Left ventricle myocardium inferior (tissue), 1 donor: ENCODE measurements around the gene PRODH2. TPM values are rescaled to one million over a fixed set of nuclear protein-coding genes. Genes with fewer than 3 reads are reported as not detected.

ENCODE experiments used
- DNase-seq: peaks from one replicate; pipeline ENCODE4 v3.0.0-alpha.2; 2020
- H3K27ac ChIP-seq: fragments of 200-600 bp; replicated peaks from 2 replicates; pipeline ENCODE4 v1.8.0; 2021
- H3K27me3 ChIP-seq: fragments of 200-600 bp; 2 replicates; pipeline ENCODE4 v1.8.0; 2021; ENCODE audit warnings: low read depth
- H3K36me3 ChIP-seq: fragments of 200-600 bp; 2 replicates; pipeline ENCODE4 v1.8.0; 2021
- H3K4me1 ChIP-seq: fragments of 200-600 bp; 2 replicates; pipeline ENCODE4 v1.8.0; 2021
- H3K4me3 ChIP-seq: fragments of 200-600 bp; 2 replicates; pipeline ENCODE4 v1.8.0; 2021; ENCODE audit warnings: mild to moderate bottlenecking, moderate library complexity
- H3K9me3 ChIP-seq: fragments of 200-600 bp; replicated peaks from 2 replicates; pipeline ENCODE4 v1.8.0; 2021
- CTCF ChIP-seq: fragments of 200-600 bp; IDR thresholded peaks from 2 replicates; pipeline ENCODE4 v1.8.0; 2021; ENCODE audit warnings: antibody characterized with exemption, mild to moderate bottlenecking, borderline replicate concordance
- intact Hi-C: fragments of 100-400 bp; cut with micrococcal nuclease; formaldehyde crosslinking; loops from one replicate; pipeline ENCODE4 v1.11.0; 2022
- total RNA-seq: library from RNA; stranded (reverse); fragmentation: NEBNext Ultra II Directional; extraction: Animal tissue kit (Norgen Biotek cat#: 25700); gene quantifications from one replicate; pipeline ENCODE4 v1.2.1, GENCODE V29; 2021
- donor health status: DM: no; HTN: yes; CAD: no; lungs with severe emphysema.

The PRODH2 gene
- total RNA-seq, 1 donor from 2014 or later: not detected

DNA sequence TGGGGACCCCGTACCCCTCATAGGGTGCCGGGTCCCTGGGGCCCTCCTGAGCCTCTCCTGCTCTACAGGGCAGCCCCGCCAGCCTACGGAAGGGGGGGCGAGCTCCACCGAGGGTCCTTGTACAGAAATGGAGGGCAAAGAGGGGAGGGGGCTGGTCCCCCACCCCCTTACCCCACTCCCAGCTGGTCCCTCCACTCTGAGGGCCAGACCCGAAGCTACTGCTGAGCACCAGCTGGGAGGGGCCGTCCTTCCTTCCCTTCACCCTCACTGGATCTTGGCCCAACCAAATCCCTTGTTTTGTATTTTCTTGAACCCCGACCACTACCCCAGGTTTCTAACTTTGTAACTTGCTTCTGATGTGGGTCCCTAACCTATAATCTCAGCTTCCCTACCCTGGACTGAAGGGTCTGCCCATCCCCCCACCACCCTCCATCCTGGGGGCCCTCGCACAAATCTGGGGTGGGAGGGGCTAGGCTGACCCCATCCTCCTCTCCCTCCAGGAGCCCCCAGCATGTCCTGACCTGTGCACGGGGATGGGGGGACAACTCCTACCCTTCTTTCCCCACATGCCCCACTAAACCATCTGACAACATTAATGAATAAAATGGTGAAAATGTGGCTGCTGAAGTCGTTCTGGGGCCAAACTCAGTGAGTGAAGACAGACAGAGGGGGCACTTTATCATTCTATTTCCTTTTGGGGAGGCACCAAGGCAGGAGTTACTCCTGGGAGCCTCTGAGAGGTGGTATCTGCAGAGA is 24.3 kb downstream of the PRODH2 start:
- no peak overlapping the region for H3K27ac ChIP-seq
- H3K4me1 ChIP-seq: no peaks in the 10 kb centered on the region
- H3K27me3 ChIP-seq: peaks cover 16% of the 10 kb centered on the region
- no peaks in the 10 kb centered on the region for H3K9me3 ChIP-seq
- no peak for DNase-seq
- H3K36me3 ChIP-seq: no peaks in the 10 kb centered on the region
- no peak overlapping the region for H3K4me3 ChIP-seq
- no peak for TF ChIP-seq CTCF
- intact Hi-C loops: no loop called here

DNA sequence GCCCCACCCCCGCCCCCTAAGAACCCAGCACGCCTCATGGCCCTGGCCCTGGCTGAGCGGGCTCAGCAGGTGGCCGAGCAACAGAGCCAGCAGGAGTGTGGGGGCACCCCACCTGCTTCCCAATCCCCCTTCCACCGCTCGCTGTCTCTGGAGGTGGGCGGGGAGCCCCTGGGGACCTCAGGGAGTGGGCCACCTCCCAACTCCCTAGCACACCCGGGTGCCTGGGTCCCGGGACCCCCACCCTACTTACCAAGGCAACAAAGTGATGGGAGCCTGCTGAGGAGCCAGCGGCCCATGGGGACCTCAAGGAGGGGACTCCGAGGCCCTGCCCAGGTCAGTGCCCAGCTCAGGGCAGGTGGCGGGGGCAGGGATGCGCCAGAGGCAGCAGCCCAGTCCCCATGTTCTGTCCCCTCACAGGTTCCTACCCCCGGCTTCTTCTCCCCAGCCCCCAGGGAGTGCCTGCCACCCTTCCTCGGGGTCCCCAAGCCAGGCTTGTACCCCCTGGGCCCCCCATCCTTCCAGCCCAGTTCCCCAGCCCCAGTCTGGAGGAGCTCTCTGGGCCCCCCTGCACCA is 25.3 kb downstream of the PRODH2 start:
- Histone ChIP-seq H3K9me3 (no peaks in the 10 kb centered on the region), H3K4me3 (no peak overlapping the region), H3K4me1 (no peaks in the 10 kb centered on the region), H3K27ac (no peak overlapping the region), H3K27me3 (peaks cover 6% of the 10 kb centered on the region), H3K36me3 (no peaks in the 10 kb centered on the region)
- DNase-seq: no peak
- intact Hi-C loops: no loop called here
- TF ChIP-seq CTCF: no peak

DNA sequence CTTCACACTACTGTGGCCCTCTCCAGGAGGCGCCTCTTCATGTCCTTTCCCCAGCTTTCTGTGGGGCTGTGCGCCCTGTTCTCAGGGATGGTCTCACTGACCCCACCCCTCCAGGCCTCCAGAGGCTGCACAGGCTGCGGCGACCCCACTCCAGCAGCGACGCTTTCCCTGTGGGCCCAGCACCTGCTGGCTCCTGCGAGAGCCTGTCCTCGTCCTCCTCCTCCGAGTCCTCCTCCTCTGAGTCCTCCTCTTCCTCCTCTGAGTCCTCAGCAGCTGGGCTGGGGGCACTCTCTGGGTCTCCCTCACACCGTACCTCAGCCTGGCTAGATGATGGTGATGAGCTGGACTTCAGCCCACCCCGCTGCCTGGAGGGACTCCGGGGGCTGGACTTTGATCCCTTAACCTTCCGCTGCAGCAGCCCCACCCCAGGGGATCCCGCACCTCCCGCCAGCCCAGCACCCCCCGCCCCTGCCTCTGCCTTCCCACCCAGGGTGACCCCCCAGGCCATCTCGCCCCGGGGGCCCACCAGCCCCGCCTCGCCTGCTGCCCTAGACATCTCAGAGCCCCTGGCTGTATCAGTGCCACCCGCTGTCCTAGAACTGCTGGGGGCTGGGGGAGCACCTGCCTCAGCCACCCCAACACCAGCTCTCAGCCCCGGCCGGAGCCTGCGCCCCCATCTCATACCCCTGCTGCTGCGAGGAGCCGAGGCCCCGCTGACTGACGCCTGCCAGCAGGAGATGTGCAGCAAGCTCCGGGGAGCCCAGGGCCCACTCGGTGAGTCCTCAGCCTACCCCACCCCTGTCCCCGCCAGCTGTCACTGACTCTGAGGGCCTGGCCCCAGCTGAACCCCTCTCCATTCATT is 26.1 kb downstream of the PRODH2 start:
- H3K27me3 ChIP-seq: no peaks in the 10 kb centered on the region
- no peaks in the 10 kb centered on the region for H3K9me3 ChIP-seq
- no peaks in the 10 kb centered on the region for H3K36me3 ChIP-seq
- TF ChIP-seq CTCF: no peak
- no peak for DNase-seq
- intact Hi-C loops: no loop called here
- no peak overlapping the region for H3K4me3 ChIP-seq
- H3K27ac ChIP-seq: no peak overlapping the region
- H3K4me1 ChIP-seq: no peaks in the 10 kb centered on the region

- Histone ChIP-seq H3K4me3 (no peak overlapping the region), H3K36me3 (peaks cover 11% of the 10 kb centered on the region), H3K9me3 (no peaks in the 10 kb centered on the region), H3K4me1 (no peaks in the 10 kb centered on the region), H3K27ac (no peak overlapping the region), H3K27me3 (no peaks in the 10 kb centered on the region)
- TF ChIP-seq CTCF: no peak
- DNase-seq: no peak
- intact Hi-C loops: no loop called here
Measured at GRCh38 chr19:35785339-35785627, 27.4 kb downstream of the PRODH2 start.

GRCh38 chr19:35784503-35785338 is 27.9 kb downstream of the PRODH2 start:
- H3K4me3 ChIP-seq: no peak overlapping the region
- H3K27ac ChIP-seq: no peak overlapping the region
- H3K9me3 ChIP-seq: no peaks in the 10 kb centered on the region
- peaks cover 15% of the 10 kb centered on the region for H3K36me3 ChIP-seq
- no peak for DNase-seq
- no peaks in the 10 kb centered on the region for H3K27me3 ChIP-seq
- no peak for TF ChIP-seq CTCF
- intact Hi-C loops: no loop called here
- H3K4me1 ChIP-seq: no peaks in the 10 kb centered on the region
